Raji (cell line): Measurements from ENCODE around the gene AGAP2.

Experiments used
- POLR2A ChIP-seq: IDR thresholded peaks from 2 replicates; pipeline ENCODE4 v1.6.1; 2011; ENCODE audit warnings: low read depth, low read length, control low read depth; ENCODE audit not compliant: insufficient read depth

Gene AGAP2

GRCh38 chr12:57726884-57727757 lies 11.4 kb downstream of the AGAP2 start:
- TF ChIP-seq POLR2A, result no peak

GRCh38 chr12:57726151-57726883 lies 12.2 kb downstream of the AGAP2 start:
- no peak for TF ChIP-seq POLR2A

GRCh38 chr12:57725851-57726150 lies 12.7 kb downstream of the AGAP2 start:
- no peak for TF ChIP-seq POLR2A

- TF ChIP-seq POLR2A, result no peak
Measured at GRCh38 chr12:57724936-57725740, 13.4 kb downstream of the AGAP2 start.

GRCh38 chr12:57724003-57724935 lies 14.3 kb downstream of the AGAP2 start:
- TF ChIP-seq POLR2A, result no peak

- no peak for TF ChIP-seq POLR2A
Measured at GRCh38 chr12:57723630-57723962, 14.9 kb downstream of the AGAP2 start.

GRCh38 chr12:57722716-57723629 lies 15.6 kb downstream of the AGAP2 start:
- no peak for TF ChIP-seq POLR2A

- TF ChIP-seq POLR2A, result no peak
Measured at GRCh38 chr12:57720606-57721595, 17.6 kb downstream of the AGAP2 start.

- no peak for TF ChIP-seq POLR2A
Measured at GRCh38 chr12:57719777-57720605, 18.6 kb downstream of the AGAP2 start.

GRCh38 chr12:57718641-57719528 lies 19.7 kb downstream of the AGAP2 start:
- TF ChIP-seq POLR2A, result no peak
